GM21390 (cell line): ENCODE results near the gene TNK1.
A peak's percentile ranks its signal among the peaks of the same experiment; 100 is the strongest.
"Not testable (repeated sequence)": the region's sequence is repeated elsewhere in the genome, so short reads cannot be mapped to it uniquely, and the experiment has no call there.

Source experiments
- ATAC-seq: cut with Tn5 transposase; IDR thresholded peaks from one replicate; pipeline ENCODE4 v1.9.1; 2021; ENCODE audit not compliant: unreplicated experiment

TNK1 gene

GRCh38 chr17:7380855-7381683 is at the start of gene TNK1:
TSS of gene TNK1 (plus strand) at chr17:7381089. CDS start at chr17:7382927, 1,838 bp downstream.
- ATAC-seq = no peak

- ATAC-seq = no peak
Observed at GRCh38 chr17:7332111-7332510, 48.8 kb upstream of the TNK1 start.

- ATAC-seq = not testable (repeated sequence)
Observed at GRCh38 chr17:7332600-7333069, 48.3 kb upstream of the TNK1 start.

GRCh38 chr17:7334938-7335538 is 45.9 kb upstream of the TNK1 start:
- no peak for ATAC-seq

GRCh38 chr17:7335765-7336164 is 45.1 kb upstream of the TNK1 start:
- not testable (repeated sequence) for ATAC-seq

- no peak for ATAC-seq
Observed at GRCh38 chr17:7336240-7337175, 44.4 kb upstream of the TNK1 start, which contains the start of gene ACAP1. TSS of gene ACAP1 (plus strand) at chr17:7336529. CDS start at chr17:7336735, 206 bp downstream.

GRCh38 chr17:7337600-7337999 is 43.3 kb upstream of the TNK1 start:
- ATAC-seq = not testable (repeated sequence)

GRCh38 chr17:7340179-7340578 is 40.7 kb upstream of the TNK1 start:
- ATAC-seq = no peak

GRCh38 chr17:7341842-7342241 is 39.0 kb upstream of the TNK1 start:
- ATAC-seq = no peak

- ATAC-seq = no peak
Observed at GRCh38 chr17:7343250-7343649, 37.6 kb upstream of the TNK1 start.

GRCh38 chr17:7346761-7347614 is 33.9 kb upstream of the TNK1 start:
- no peak for ATAC-seq

GRCh38 chr17:7347630-7348477 is 33.0 kb upstream of the TNK1 start:
- ATAC-seq = no peak

GRCh38 chr17:7348478-7349242 is 32.2 kb upstream of the TNK1 start:
- ATAC-seq = no peak

- ATAC-seq = peak; percentile 70
Observed at GRCh38 chr17:7351665-7352502, 29.0 kb upstream of the TNK1 start, which contains the start of gene KCTD11. TSS of gene KCTD11 (plus strand) at chr17:7352162.

- no peak for ATAC-seq
Observed at GRCh38 chr17:7352503-7352889, 28.4 kb upstream of the TNK1 start.

GRCh38 chr17:7352910-7353635 is 27.8 kb upstream of the TNK1 start:
- no peak for ATAC-seq

- no peak for ATAC-seq
Observed at GRCh38 chr17:7354262-7354843, 26.5 kb upstream of the TNK1 start.
